ENCODE results near the gene NPAS3.

- TF ChIP-seq CTCF (IDR thresholded peaks at IDR 0.05) (no peak), POLR2A (IDR thresholded peaks at IDR 0.05) (no peak)
Measured at GRCh38 chr14:33210311-33210710, 271.6 kb downstream of the NPAS3 start.
